GM10847 (cell line): Measurements from ENCODE around the gene PAPOLA.

Experiments used
- POLR2A ChIP-seq: IDR thresholded peaks from 2 replicates; pipeline ENCODE4 v1.6.1; 2011; ENCODE audit not compliant: insufficient read length; ENCODE audit errors: extremely low read depth

Gene PAPOLA

GRCh38 chr14:96616161-96616721, 114.1 kb downstream of the PAPOLA start:
- TF ChIP-seq POLR2A: no peak
